OCI-LY1 (cell line): ENCODE data around the gene MAP1S.

Experiments used
- H2AFZ ChIP-seq: fragments of 200-600 bp; sonication (generic), shearing (Covaris generic); 2 replicates; pipeline ENCODE4 v1.6.0; 2014; ENCODE audit warnings: antibody characterized with exemption, mild to moderate bottlenecking, low read length
- H3F3A ChIP-seq: fragments of 200-600 bp; sonication (generic), shearing (Covaris generic); 2 replicates; pipeline ENCODE4 v1.6.0; 2014; ENCODE audit warnings: mild to moderate bottlenecking, antibody characterized with exemption, low read length, moderate library complexity; ENCODE audit not compliant: insufficient read depth
- H3K27ac ChIP-seq: fragments of 200-600 bp; sonication (generic); 2 replicates; pipeline ENCODE4 v1.5.1; 2014; ENCODE audit warnings: low read length, mixed run types, mild to moderate bottlenecking, low read depth; ENCODE audit not compliant: poor library complexity, severe bottlenecking
- H3K27me3 ChIP-seq: fragments of 200-600 bp; sonication (generic); 2 replicates; pipeline ENCODE4 v1.6.0; 2014; ENCODE audit warnings: antibody characterized with exemption, mild to moderate bottlenecking, low read length, moderate library complexity; ENCODE audit not compliant: insufficient read depth
- H3K36me3 ChIP-seq: fragments of 200-600 bp; sonication (generic); 2 replicates; pipeline ENCODE4 v1.6.1; 2014; ENCODE audit warnings: mild to moderate bottlenecking, antibody characterized with exemption, low read length, moderate library complexity, mixed read lengths; ENCODE audit not compliant: insufficient read depth
- H3K4me1 ChIP-seq: fragments of 200-600 bp; sonication (generic); 2 replicates; pipeline ENCODE4 v1.5.1; 2014; ENCODE audit warnings: mild to moderate bottlenecking, low read length, moderate library complexity; ENCODE audit not compliant: insufficient read depth, severe bottlenecking
- H3K4me2 ChIP-seq: fragments of 200-600 bp; sonication (generic), shearing (Covaris generic); 2 replicates; pipeline ENCODE4 v1.6.1; 2014; ENCODE audit warnings: low read length
- H3K4me3 ChIP-seq: fragments of 200-600 bp; sonication (generic); 2 replicates; pipeline ENCODE4 v1.5.1; 2014; ENCODE audit warnings: low read length, low read depth, mild to moderate bottlenecking, mixed read lengths; ENCODE audit not compliant: poor library complexity, severe bottlenecking
- H3K79me2 ChIP-seq: fragments of 200-600 bp; shearing (Covaris generic); 2 replicates; pipeline ENCODE4 v1.6.1; 2016; ENCODE audit warnings: mixed run types, low read length, mixed read lengths; ENCODE audit not compliant: insufficient read depth
- H3K9ac ChIP-seq: fragments of 200-600 bp; sonication (generic), shearing (Covaris generic); 2 replicates; pipeline ENCODE4 v1.6.1; 2014; ENCODE audit warnings: mild to moderate bottlenecking, low read length, mixed read lengths
- H3K9me2 ChIP-seq: fragments of 200-600 bp; sonication (generic), shearing (Covaris generic); 2 replicates; pipeline ENCODE4 v1.6.1; 2014; ENCODE audit warnings: low read depth, mild to moderate bottlenecking, low read length, mixed read lengths
- H3K9me3 ChIP-seq: fragments of 200-600 bp; shearing (Covaris generic); 2 replicates; pipeline ENCODE4 v1.6.1; 2014; ENCODE audit warnings: low read length, mixed read lengths
- H4K20me1 ChIP-seq: fragments of 200-600 bp; sonication (generic), shearing (Covaris generic); 2 replicates; pipeline ENCODE4 v1.6.0; 2016; ENCODE audit warnings: mild to moderate bottlenecking, low read length; ENCODE audit not compliant: insufficient read depth
- EZH2 ChIP-seq: fragments of 200-600 bp; sonication (generic), shearing (Covaris generic); IDR thresholded peaks from 2 replicates; pipeline ENCODE4 v1.8.0; 2017; ENCODE audit warnings: borderline replicate concordance, mixed run types, mild to moderate bottlenecking, antibody characterized with exemption, low read length, moderate library complexity, mixed read lengths
- TF ChIP-seq, protein P1 (sequence below): fragments of 200-600 bp; sonication (generic), shearing (Covaris generic); IDR thresholded peaks from 2 replicates; pipeline ENCODE4 v1.5.1; 2017; ENCODE audit warnings: mild to moderate bottlenecking, antibody characterized with exemption, low read length, moderate library complexity, mixed read lengths

MAP1S gene

DNA sequence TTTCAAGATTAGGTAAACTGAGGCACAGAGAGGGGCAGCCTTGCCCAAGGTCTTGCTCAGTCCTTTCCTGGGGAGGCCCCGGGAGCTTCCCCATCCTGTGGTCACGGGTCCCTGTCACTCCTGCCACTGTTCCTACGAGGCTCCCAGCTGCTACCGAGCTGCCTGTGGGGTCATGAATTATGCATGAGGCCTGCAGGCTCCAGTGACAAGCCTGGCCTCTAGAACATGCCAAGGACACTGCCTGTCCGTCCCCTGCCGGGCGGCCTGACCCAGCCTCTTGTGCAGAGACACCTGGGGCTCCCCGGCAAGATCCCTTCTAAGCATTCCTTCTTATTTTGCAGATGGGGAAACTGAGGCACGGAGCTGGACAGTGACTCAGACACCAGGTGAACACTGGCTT lies 34.7 kb downstream of the MAP1S start:
- H3K79me2 ChIP-seq: 0 out of 2 replicates have a peak, but pooled peaks cover 9% of the 10 kb centered on the region
- H3K9me2 ChIP-seq: no peaks in the 10 kb centered on the region
- no peaks in the 10 kb centered on the region for H4K20me1 ChIP-seq
- H3K4me3 ChIP-seq: no peak overlapping the region
- H3K27ac ChIP-seq: peak overlapping the region; percentile 83
- H3K36me3 ChIP-seq: peaks cover 35% of the 10 kb centered on the region
- TF ChIP-seq, protein P1, sequence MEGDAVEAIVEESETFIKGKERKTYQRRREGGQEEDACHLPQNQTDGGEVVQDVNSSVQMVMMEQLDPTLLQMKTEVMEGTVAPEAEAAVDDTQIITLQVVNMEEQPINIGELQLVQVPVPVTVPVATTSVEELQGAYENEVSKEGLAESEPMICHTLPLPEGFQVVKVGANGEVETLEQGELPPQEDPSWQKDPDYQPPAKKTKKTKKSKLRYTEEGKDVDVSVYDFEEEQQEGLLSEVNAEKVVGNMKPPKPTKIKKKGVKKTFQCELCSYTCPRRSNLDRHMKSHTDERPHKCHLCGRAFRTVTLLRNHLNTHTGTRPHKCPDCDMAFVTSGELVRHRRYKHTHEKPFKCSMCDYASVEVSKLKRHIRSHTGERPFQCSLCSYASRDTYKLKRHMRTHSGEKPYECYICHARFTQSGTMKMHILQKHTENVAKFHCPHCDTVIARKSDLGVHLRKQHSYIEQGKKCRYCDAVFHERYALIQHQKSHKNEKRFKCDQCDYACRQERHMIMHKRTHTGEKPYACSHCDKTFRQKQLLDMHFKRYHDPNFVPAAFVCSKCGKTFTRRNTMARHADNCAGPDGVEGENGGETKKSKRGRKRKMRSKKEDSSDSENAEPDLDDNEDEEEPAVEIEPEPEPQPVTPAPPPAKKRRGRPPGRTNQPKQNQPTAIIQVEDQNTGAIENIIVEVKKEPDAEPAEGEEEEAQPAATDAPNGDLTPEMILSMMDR: no peak
- TF ChIP-seq EZH2: no peak
- H3K9ac ChIP-seq: no peak overlapping the region
- H3F3A ChIP-seq: no peaks in the 10 kb centered on the region; the same call in 1 of the 2 replicates
- H3K4me2 ChIP-seq: 0 out of 2 replicates have a peak overlapping the region, but pooled peaks have one; percentile 26
- H3K27me3 ChIP-seq: no peaks in the 10 kb centered on the region
- H3K4me1 ChIP-seq: peaks cover 73% of the 10 kb centered on the region
- no peaks in the 10 kb centered on the region for H3K9me3 ChIP-seq
- H2AFZ ChIP-seq: no peak overlapping the region

DNA sequence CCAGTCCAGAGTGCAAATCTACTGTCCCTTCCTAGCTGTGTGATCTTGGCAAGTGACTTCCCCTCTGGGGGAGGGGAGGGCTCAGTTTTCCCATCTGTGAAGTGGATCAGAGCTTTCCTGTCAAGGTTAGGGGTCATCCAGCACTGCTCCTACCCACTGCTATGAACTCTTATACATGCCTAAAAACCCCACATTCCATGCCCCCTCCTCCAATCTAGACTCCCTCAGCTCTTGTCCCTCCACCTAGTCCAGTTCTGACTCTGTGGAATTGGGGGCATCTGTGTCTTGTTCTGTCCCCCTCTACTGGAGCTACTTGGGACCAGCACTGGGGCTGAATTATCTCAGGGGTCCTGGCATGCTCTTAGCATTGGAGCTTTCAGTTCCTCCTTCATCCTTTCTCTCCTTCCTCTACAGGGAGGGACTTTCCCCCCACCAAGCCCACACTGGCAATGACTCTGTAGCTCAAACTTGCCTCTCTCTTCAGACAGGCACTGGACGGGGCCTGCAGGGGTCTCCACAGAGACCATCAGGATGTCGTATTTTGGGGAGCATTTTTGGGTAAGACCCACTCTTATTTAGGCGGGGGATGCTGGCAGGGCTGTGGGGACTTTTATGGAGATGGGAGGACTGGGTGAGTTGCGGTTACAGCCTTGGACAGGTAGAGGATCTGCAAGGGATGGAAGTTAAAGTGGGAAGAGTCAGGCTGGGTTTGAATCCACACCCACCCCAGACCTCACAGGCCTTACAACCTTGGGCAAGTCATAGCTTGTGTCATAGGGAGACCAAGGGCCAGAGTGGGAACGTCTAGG lies 35.6 kb downstream of the MAP1S start:
- Histone ChIP-seq H3K4me2 (peak overlapping the region; percentile 26; the same call in 1 of the 2 replicates), H3K27ac (peak overlapping the region; percentile 83), H3K9me2 (no peaks in the 10 kb centered on the region), H3K36me3 (peaks cover 43% of the 10 kb centered on the region), H2AFZ (no peak overlapping the region), H3K9ac (peak overlapping the region; percentile 28; the same call in 1 of the 2 replicates), H3K4me1 (peaks cover 64% of the 10 kb centered on the region), H3K9me3 (no peaks in the 10 kb centered on the region), H3K4me3 (no peak overlapping the region), H4K20me1 (no peaks in the 10 kb centered on the region), H3K27me3 (no peaks in the 10 kb centered on the region), H3F3A (no peaks in the 10 kb centered on the region; the same call in 1 of the 2 replicates), H3K79me2 (0 out of 2 replicates have a peak, but pooled peaks cover 7% of the 10 kb centered on the region)
- TF ChIP-seq, protein P1: peak; percentile 57
- no peak for TF ChIP-seq EZH2

GRCh38 chr19:17755443-17755890 lies 36.2 kb downstream of the MAP1S start:
- Histone ChIP-seq H3K9me3 (no peaks in the 10 kb centered on the region), H3K4me3 (no peak overlapping the region), H3K4me2 (0 out of 2 replicates have a peak overlapping the region, but pooled peaks have one; percentile 9), H3K36me3 (peaks cover 48% of the 10 kb centered on the region), H3K4me1 (peaks cover 58% of the 10 kb centered on the region), H3K9me2 (no peaks in the 10 kb centered on the region), H3K79me2 (0 out of 2 replicates have a peak, but pooled peaks cover 4% of the 10 kb centered on the region), H3K27ac (peak overlapping the region; percentile 83), H3F3A (no peaks in the 10 kb centered on the region; the same call in 1 of the 2 replicates), H3K9ac (peak overlapping the region; percentile 28; the same call in 1 of the 2 replicates), H4K20me1 (no peaks in the 10 kb centered on the region), H3K27me3 (no peaks in the 10 kb centered on the region), H2AFZ (no peak overlapping the region)
- TF ChIP-seq EZH2: no peak
- TF ChIP-seq, protein P1: no peak
